ENCODE data around the gene TRABD2B.

- TF ChIP-seq CTCF (IDR thresholded peaks at IDR 0.05) (no peak), POLR2A (IDR thresholded peaks at IDR 0.05) (no peak)
Observed at GRCh38 chr1:47823040-47823808, 174.0 kb downstream of the TRABD2B start.
